HepG2 (cell line): Measurements from ENCODE around the gene NDUFS5. TPM values are rescaled to one million over a fixed set of nuclear protein-coding genes. Genes with fewer than 3 reads are reported as not detected.

Experiments
- KDM2A ChIP-seq: sonication (generic); formaldehyde crosslinking; IDR thresholded peaks from 2 replicates; pipeline ENCODE4 v1.4.0; 2020; ENCODE audit warnings: low read depth, missing genetic modification reagents, borderline replicate concordance
- NFIC ChIP-seq: IDR thresholded peaks from 2 replicates; pipeline ENCODE4 v1.6.1; 2012; ENCODE audit warnings: mild to moderate bottlenecking, low read length, inconsistent platforms
- NFYC ChIP-seq: IDR thresholded peaks from 2 replicates; pipeline ENCODE4 v1.6.1; 2016; ENCODE audit warnings: missing genetic modification reagents, missing compliant biosample characterization
- PHF8 ChIP-seq: sonication (generic); formaldehyde crosslinking; IDR thresholded peaks from 2 replicates; pipeline ENCODE4 v1.5.0; 2020; ENCODE audit warnings: missing genetic modification reagents
- SATB2 ChIP-seq: sonication (generic); formaldehyde crosslinking; IDR thresholded peaks from 2 replicates; pipeline ENCODE4 v1.5.0; 2020; ENCODE audit warnings: missing genetic modification reagents
- TCF12 ChIP-seq, 2 experiments: fragments of 450-650 bp in 1 of 2; sonication (generic) in 1 of 2; formaldehyde crosslinking in 1 of 2; IDR thresholded peaks; 2 replicates each; pipeline versions ENCODE4 v1.6.1 to v1.8.0; 2017 to 2022; ENCODE audit warnings: antibody characterized with exemption in 1 of 2, mild to moderate bottlenecking in 1 of 2, missing genetic modification reagents in 1 of 2, moderate library complexity in 1 of 2
- YY1 ChIP-seq: IDR thresholded peaks from 2 replicates; pipeline ENCODE4 v1.6.1; 2011; ENCODE audit warnings: low read length, low read depth, moderate library complexity, mild to moderate bottlenecking; ENCODE audit not compliant: insufficient read depth, insufficient replicate concordance
- ZBTB21 ChIP-seq: sonication (generic); formaldehyde crosslinking; IDR thresholded peaks from 2 replicates; pipeline ENCODE4 v1.4.0; 2020; ENCODE audit warnings: missing genetic modification reagents
- ZBTB7B ChIP-seq: sonication (generic); formaldehyde crosslinking; IDR thresholded peaks from 2 replicates; pipeline ENCODE4 v1.4.0; 2020; ENCODE audit warnings: missing genetic modification reagents
- ZBTB8A ChIP-seq: sonication (generic); formaldehyde crosslinking; IDR thresholded peaks from 2 replicates; pipeline ENCODE4 v1.4.0; 2020; ENCODE audit warnings: mild to moderate bottlenecking, low read depth, missing genetic modification reagents, borderline replicate concordance
- ZNF225 ChIP-seq: sonication (generic); formaldehyde crosslinking; IDR thresholded peaks from 2 replicates; pipeline ENCODE4 v1.4.0; 2020; ENCODE audit warnings: mild to moderate bottlenecking, missing genetic modification reagents
- ZNF274 ChIP-seq: sonication (generic); formaldehyde crosslinking; IDR thresholded peaks from 2 replicates; pipeline ENCODE4 v1.5.1; 2020; ENCODE audit warnings: mild to moderate bottlenecking, missing genetic modification reagents
- ZNF30 ChIP-seq: sonication (generic); formaldehyde crosslinking; IDR thresholded peaks from 2 replicates; pipeline ENCODE4 v1.5.0; 2020; ENCODE audit warnings: mild to moderate bottlenecking, missing genetic modification reagents
- ZNF547 ChIP-seq: sonication (generic); formaldehyde crosslinking; IDR thresholded peaks from 2 replicates; pipeline ENCODE4 v1.5.1; 2020; ENCODE audit warnings: mild to moderate bottlenecking, missing genetic modification reagents
- ZNF7 ChIP-seq: IDR thresholded peaks from 2 replicates; pipeline ENCODE4 v1.6.1; 2016; ENCODE audit warnings: missing biosample characterization, missing genetic modification reagents
- ZNF737 ChIP-seq: sonication (generic); formaldehyde crosslinking; IDR thresholded peaks from 2 replicates; pipeline ENCODE4 v1.5.0; 2020; ENCODE audit warnings: missing genetic modification reagents, mild to moderate bottlenecking, borderline replicate concordance
- polyA plus RNA-seq, 8 experiments: library from polyadenylated mRNA; depleted of rRNA in 3 of 8; stranded (reverse) in 7 of 8; unstranded in 1 of 8; fragments of >200 nt; fragmentation: Illumina TruSeq in 4 of 8; extraction: Trizol in 4 of 8; gene quantifications; 2 replicates each; pipeline versions ENCODE4 v1.2.1 to v1.2.3, GENCODE V29; 2011 to 2016; ENCODE audit warnings: low read depth in 4 of 8, missing spikeins in 1 of 8, mixed read lengths in 1 of 8; ENCODE audit not compliant: insufficient read depth in 1 of 8
- total RNA-seq, 5 experiments: library from RNA; depleted of rRNA; stranded (reverse); fragments of >200 nt; fragmentation: Illumina TruSeq; extraction: Trizol; gene quantifications; 2 replicates each; pipeline ENCODE4 v1.2.3, GENCODE V29; 2016; ENCODE audit warnings: low read depth in 1 of 5
- TF ChIP-seq, protein P1 (sequence below): sonication (generic); formaldehyde crosslinking; IDR thresholded peaks from 2 replicates; pipeline ENCODE4 v1.5.1; 2020; ENCODE audit warnings: mild to moderate bottlenecking, missing genetic modification reagents, moderate library complexity
- TF ChIP-seq, protein P2 (sequence below): sonication (generic); formaldehyde crosslinking; conservative IDR thresholded peaks from 2 replicates; pipeline ENCODE4 v1.4.0; 2020; ENCODE audit warnings: mild to moderate bottlenecking, missing genetic modification reagents, moderate library complexity
- TF ChIP-seq, protein P3 (sequence below): sonication (generic); formaldehyde crosslinking; IDR thresholded peaks from 2 replicates; pipeline ENCODE4; 2020; ENCODE audit warnings: missing genetic modification reagents, mild to moderate bottlenecking, borderline replicate concordance
- TF ChIP-seq, protein P4 (sequence below): sonication (generic); formaldehyde crosslinking; IDR thresholded peaks from 2 replicates; pipeline ENCODE4 v1.5.0; 2020; ENCODE audit warnings: missing genetic modification reagents

Gene NDUFS5
- total and polyA plus RNA-seq, 2 of the 13 experiments (the other 11 are each of a cell fraction or from before 2014, with no cell fraction given), result 263 to 466 TPM

DNA sequence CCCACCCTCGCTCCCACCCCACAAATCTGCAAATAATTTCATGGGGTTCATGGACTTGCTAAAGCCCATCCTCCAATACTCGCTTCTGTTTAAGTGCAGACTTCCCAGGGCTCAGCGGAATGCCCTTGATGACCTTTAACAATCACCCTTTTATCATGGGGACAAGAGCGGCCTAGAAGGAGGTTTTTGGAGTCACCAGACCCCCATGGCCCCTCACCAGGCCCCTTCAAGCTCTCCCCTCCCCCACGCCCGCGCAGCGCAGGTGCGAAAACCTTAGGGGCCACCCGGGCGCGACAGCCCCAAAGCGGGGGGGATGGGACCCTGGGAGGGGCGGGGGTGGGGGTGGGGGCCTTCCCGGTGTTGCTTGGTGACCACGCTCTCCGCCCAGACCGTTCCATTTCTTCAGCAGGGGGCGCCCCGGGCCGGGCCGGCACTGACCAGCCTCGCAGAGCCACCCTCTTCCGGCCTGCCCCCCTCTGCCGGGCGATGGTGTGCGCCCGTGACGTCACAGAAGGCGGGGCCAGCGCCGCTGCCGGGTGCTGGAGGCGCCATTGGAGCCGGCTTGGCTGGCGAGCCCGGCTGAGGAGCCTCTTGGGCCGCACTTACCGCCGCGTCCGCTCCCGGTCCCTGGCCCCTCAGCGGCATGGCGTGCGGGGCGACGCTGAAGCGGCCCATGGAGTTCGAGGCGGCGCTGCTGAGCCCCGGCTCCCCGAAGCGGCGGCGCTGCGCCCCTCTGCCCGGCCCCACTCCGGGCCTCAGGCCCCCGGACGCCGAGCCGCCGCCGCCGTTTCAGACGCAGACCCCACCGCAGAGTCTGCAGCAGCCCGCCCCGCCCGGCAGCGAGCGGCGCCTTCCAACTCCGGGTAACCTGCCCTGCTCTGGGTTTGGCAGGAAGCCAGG, 35.2 kb upstream of the NDUFS5 start, which contains the start of gene AKIRIN1 (continued):
- TF ChIP-seq, protein P1, sequence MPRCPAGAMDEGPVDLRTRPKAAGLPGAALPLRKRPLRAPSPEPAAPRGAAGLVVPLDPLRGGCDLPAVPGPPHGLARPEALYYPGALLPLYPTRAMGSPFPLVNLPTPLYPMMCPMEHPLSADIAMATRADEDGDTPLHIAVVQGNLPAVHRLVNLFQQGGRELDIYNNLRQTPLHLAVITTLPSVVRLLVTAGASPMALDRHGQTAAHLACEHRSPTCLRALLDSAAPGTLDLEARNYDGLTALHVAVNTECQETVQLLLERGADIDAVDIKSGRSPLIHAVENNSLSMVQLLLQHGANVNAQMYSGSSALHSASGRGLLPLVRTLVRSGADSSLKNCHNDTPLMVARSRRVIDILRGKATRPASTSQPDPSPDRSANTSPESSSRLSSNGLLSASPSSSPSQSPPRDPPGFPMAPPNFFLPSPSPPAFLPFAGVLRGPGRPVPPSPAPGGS (CRISPR knock-in tag), result peak; percentile 51; the same call in 1 of the 2 replicates
- peak; percentile 93 for TF ChIP-seq YY1
- TF ChIP-seq, protein P2, sequence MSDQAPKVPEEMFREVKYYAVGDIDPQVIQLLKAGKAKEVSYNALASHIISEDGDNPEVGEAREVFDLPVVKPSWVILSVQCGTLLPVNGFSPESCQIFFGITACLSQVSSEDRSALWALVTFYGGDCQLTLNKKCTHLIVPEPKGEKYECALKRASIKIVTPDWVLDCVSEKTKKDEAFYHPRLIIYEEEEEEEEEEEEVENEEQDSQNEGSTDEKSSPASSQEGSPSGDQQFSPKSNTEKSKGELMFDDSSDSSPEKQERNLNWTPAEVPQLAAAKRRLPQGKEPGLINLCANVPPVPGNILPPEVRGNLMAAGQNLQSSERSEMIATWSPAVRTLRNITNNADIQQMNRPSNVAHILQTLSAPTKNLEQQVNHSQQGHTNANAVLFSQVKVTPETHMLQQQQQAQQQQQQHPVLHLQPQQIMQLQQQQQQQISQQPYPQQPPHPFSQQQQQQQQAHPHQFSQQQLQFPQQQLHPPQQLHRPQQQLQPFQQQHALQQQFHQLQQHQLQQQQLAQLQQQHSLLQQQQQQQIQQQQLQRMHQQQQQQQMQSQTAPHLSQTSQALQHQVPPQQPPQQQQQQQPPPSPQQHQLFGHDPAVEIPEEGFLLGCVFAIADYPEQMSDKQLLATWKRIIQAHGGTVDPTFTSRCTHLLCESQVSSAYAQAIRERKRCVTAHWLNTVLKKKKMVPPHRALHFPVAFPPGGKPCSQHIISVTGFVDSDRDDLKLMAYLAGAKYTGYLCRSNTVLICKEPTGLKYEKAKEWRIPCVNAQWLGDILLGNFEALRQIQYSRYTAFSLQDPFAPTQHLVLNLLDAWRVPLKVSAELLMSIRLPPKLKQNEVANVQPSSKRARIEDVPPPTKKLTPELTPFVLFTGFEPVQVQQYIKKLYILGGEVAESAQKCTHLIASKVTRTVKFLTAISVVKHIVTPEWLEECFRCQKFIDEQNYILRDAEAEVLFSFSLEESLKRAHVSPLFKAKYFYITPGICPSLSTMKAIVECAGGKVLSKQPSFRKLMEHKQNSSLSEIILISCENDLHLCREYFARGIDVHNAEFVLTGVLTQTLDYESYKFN (CRISPR knock-in tag), result peak; percentile 72
- TF ChIP-seq NFYC (CRISPR knock-in tag), result peak; percentile 40; the same call in 1 of the 2 replicates
- TF ChIP-seq ZNF30 (CRISPR knock-in tag), result no peak
- no peak for TF ChIP-seq ZNF7
- TF ChIP-seq ZBTB7B (CRISPR knock-in tag), result peak; percentile 63; the same call in 1 of the 2 replicates
- TF ChIP-seq, protein P3, sequence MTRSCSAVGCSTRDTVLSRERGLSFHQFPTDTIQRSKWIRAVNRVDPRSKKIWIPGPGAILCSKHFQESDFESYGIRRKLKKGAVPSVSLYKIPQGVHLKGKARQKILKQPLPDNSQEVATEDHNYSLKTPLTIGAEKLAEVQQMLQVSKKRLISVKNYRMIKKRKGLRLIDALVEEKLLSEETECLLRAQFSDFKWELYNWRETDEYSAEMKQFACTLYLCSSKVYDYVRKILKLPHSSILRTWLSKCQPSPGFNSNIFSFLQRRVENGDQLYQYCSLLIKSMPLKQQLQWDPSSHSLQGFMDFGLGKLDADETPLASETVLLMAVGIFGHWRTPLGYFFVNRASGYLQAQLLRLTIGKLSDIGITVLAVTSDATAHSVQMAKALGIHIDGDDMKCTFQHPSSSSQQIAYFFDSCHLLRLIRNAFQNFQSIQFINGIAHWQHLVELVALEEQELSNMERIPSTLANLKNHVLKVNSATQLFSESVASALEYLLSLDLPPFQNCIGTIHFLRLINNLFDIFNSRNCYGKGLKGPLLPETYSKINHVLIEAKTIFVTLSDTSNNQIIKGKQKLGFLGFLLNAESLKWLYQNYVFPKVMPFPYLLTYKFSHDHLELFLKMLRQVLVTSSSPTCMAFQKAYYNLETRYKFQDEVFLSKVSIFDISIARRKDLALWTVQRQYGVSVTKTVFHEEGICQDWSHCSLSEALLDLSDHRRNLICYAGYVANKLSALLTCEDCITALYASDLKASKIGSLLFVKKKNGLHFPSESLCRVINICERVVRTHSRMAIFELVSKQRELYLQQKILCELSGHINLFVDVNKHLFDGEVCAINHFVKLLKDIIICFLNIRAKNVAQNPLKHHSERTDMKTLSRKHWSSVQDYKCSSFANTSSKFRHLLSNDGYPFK, result peak; percentile 33; the same call in 1 of the 2 replicates
- TF ChIP-seq ZBTB8A (CRISPR knock-in tag), result no peak
- TF ChIP-seq ZNF274, result 0 out of 2 replicates have a peak, but pooled peaks have one; percentile 24
- TF ChIP-seq KDM2A, result peak; percentile 90
- no peak for TF ChIP-seq ZNF737 (CRISPR knock-in tag)
- TF ChIP-seq TCF12 (IDR thresholded peaks at IDR 0.05), result no peak
- TF ChIP-seq TCF12 (CRISPR knock-in tag; IDR thresholded peaks at IDR 0.05), result 0 out of 2 replicates have a peak, but pooled peaks have one; percentile 37
- peak; percentile 76; the same call in 1 of the 2 replicates for TF ChIP-seq ZNF225
- peak; percentile 90 for TF ChIP-seq ZNF547 (CRISPR knock-in tag)
- TF ChIP-seq ZBTB21 (CRISPR knock-in tag), result no peak
- TF ChIP-seq PHF8 (CRISPR knock-in tag), result peak; percentile 76
- TF ChIP-seq, protein P4, sequence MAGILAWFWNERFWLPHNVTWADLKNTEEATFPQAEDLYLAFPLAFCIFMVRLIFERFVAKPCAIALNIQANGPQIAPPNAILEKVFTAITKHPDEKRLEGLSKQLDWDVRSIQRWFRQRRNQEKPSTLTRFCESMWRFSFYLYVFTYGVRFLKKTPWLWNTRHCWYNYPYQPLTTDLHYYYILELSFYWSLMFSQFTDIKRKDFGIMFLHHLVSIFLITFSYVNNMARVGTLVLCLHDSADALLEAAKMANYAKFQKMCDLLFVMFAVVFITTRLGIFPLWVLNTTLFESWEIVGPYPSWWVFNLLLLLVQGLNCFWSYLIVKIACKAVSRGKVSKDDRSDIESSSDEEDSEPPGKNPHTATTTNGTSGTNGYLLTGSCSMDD (CRISPR knock-in tag), result no peak
- peak; percentile 69; the same call in 1 of the 2 replicates for TF ChIP-seq SATB2 (CRISPR knock-in tag)
- TF ChIP-seq NFIC, result peak; percentile 46; the same call in 1 of the 2 replicates
